HCT116 (cell line): ENCODE measurements around the gene ZNF532. TPM values are rescaled to one million over a fixed set of nuclear protein-coding genes. Genes with fewer than 3 reads are reported as not detected.

Experiments used
- ATAC-seq: fragments of 200-7000 bp; cut with Tn5 transposase; 2 replicates; pipeline ENCODE4 v1.9.1; 2020; ENCODE audit warnings: mild to moderate bottlenecking, moderate library complexity
- BruUV-seq: library from RNA; stranded (reverse); fragments of 400-500 nt; replicated peaks from 2 replicates; lab custom pipeline; 2021; lab: Mats Ljungman, UMichigan
- CTCF ChIA-PET: fragments of 300-600 bp; sonication (Branson Sonifier 250); formaldehyde crosslinking; loops from one replicate; lab custom pipeline; 2021; ENCODE audit warnings: antibody characterized with exemption; lab: Charles Lee
- POLR2A ChIA-PET: fragments of 300-600, 350-600 bp; sonication (Branson Sonifier 250); formaldehyde crosslinking; loops from one replicate; lab custom pipeline; 2021; ENCODE audit warnings: antibody characterized with exemption; lab: Charles Lee
- RAD21 ChIA-PET, 2 experiments: fragments of 300-600 bp; sonication (Branson Sonifier 250); formaldehyde crosslinking; loops; one replicate each; lab custom pipeline; 2023; ENCODE audit warnings: low total read pairs in 2 of 2; ENCODE audit not compliant: uncharacterized antibody in 2 of 2, unreplicated experiment in 2 of 2, low non-redundant PET in 1 of 2; lab: Charles Lee
- DNase-seq: peaks from one replicate; pipeline ENCODE4 v3.0.0-alpha.2; 2010; ENCODE audit warnings: low read depth, low spot score
- H2AFZ ChIP-seq: fragments of 200-600 bp; shearing (Covaris generic), sonication (generic); 2 replicates; pipeline ENCODE4 v1.6.1; 2017; ENCODE audit warnings: low read depth, mixed run types, mixed read lengths, antibody characterized with exemption, low read length; ENCODE audit not compliant: poor library complexity, severe bottlenecking
- H3K27ac ChIP-seq: 2 replicates; pipeline ENCODE4 v1.5.1; 2012; ENCODE audit warnings: low read depth, low read length
- H3K27me3 ChIP-seq: fragments of 200-600 bp; sonication (generic); 2 replicates; pipeline ENCODE4 v1.6.1; 2016; ENCODE audit warnings: mixed run types, low read length, mixed read lengths; ENCODE audit not compliant: insufficient read depth
- H3K36me3 ChIP-seq, 2 experiments: fragments of 200-500 bp in 1 of 2; fragments of 200-600 bp in 1 of 2; sonication (Bioruptor generic) in 1 of 2; sonication (generic) in 1 of 2; 2 replicates each; pipeline versions ENCODE4 v1.5.1 to v1.6.1; 2014 to 2016; ENCODE audit warnings: low read length in 2 of 2, inconsistent platforms in 1 of 2, mixed read lengths in 1 of 2, mixed run types in 1 of 2; ENCODE audit not compliant: insufficient read depth in 2 of 2, control insufficient read depth in 1 of 2
- H3K4me1 ChIP-seq, 2 experiments: fragments of 200-600 bp in 1 of 2; sonication (generic) in 1 of 2; 2 replicates each; pipeline versions ENCODE4 v1.5.1 to v1.6.1; 2012 to 2017; ENCODE audit warnings: low read length in 2 of 2, inconsistent platforms in 1 of 2, mild to moderate bottlenecking in 1 of 2, mixed read lengths in 1 of 2, mixed run types in 1 of 2, moderate library complexity in 1 of 2; ENCODE audit not compliant: insufficient read depth in 2 of 2, control insufficient read depth in 1 of 2
- H3K4me2 ChIP-seq: fragments of 200-600 bp; sonication (generic); 2 replicates; pipeline ENCODE4 v1.6.1; 2017; ENCODE audit warnings: mixed run types, low read length, mixed read lengths
- H3K4me3 ChIP-seq, 2 experiments: fragments of 200-600 bp in 1 of 2; sonication (generic) in 1 of 2; replicated peaks in 1 of 2; 2 replicates each; pipeline ENCODE4 v1.5.1; 2011 to 2016; ENCODE audit warnings: low read length in 2 of 2, control low read depth in 1 of 2, low read depth in 1 of 2, mild to moderate bottlenecking in 1 of 2, mixed read lengths in 1 of 2, mixed run types in 1 of 2
- H3K79me2 ChIP-seq: fragments of 200-600 bp; sonication (generic); 2 replicates; pipeline ENCODE4 v1.6.1; 2017; ENCODE audit warnings: mild to moderate bottlenecking, mixed run types, low read length, moderate library complexity, mixed read lengths; ENCODE audit not compliant: insufficient read depth
- H3K9ac ChIP-seq: fragments of 200-600 bp; sonication (generic); 2 replicates; pipeline ENCODE4 v1.6.1; 2016; ENCODE audit warnings: low read length, mixed read lengths
- H3K9me2 ChIP-seq: fragments of 200-600 bp; sonication (generic), shearing (Covaris generic); 2 replicates; pipeline ENCODE4 v1.6.1; 2017; ENCODE audit warnings: mixed run types, mild to moderate bottlenecking, moderate library complexity; ENCODE audit not compliant: insufficient read depth
- H3K9me3 ChIP-seq, 2 experiments: fragments of 200-500 bp in 1 of 2; fragments of 200-600 bp in 1 of 2; sonication (Bioruptor generic) in 1 of 2; sonication (generic) in 1 of 2; 2 replicates each; pipeline ENCODE4 v1.6.1; 2014 to 2017; ENCODE audit warnings: low read length in 2 of 2, mixed read lengths in 2 of 2, inconsistent platforms in 1 of 2, low read depth in 1 of 2, mild to moderate bottlenecking in 1 of 2, mixed run types in 1 of 2, moderate library complexity in 1 of 2; ENCODE audit not compliant: control insufficient read depth in 1 of 2, insufficient read depth in 1 of 2
- H4K20me1 ChIP-seq: fragments of 200-600 bp; sonication (generic), shearing (Covaris generic); 2 replicates; pipeline ENCODE4 v1.6.1; 2017; ENCODE audit warnings: mixed run types, mild to moderate bottlenecking, moderate library complexity; ENCODE audit not compliant: insufficient read depth
- CEBPB ChIP-seq: IDR thresholded peaks from 2 replicates; pipeline ENCODE4 v1.6.1; 2012; ENCODE audit warnings: low read depth
- FOSL1 ChIP-seq: IDR thresholded peaks from 2 replicates; pipeline ENCODE4 v1.6.1; 2012; ENCODE audit warnings: low read depth
- REST ChIP-seq: IDR thresholded peaks from 2 replicates; pipeline ENCODE4 v1.6.1; 2012; ENCODE audit warnings: low read depth
- SP1 ChIP-seq: IDR thresholded peaks from 2 replicates; pipeline ENCODE4 v1.6.1; 2012; ENCODE audit warnings: low read depth
- SRF ChIP-seq: IDR thresholded peaks from 2 replicates; pipeline ENCODE4 v1.6.1; 2012; ENCODE audit warnings: low read depth
- intact Hi-C: fragments of 100-400 bp; cut with micrococcal nuclease; formaldehyde crosslinking; loops from 2 replicates; pipeline ENCODE4 v1.10.0; 2022
- total RNA-seq: library from RNA; stranded (reverse); gene quantifications from one replicate; pipeline ENCODE4 v1.2.1, GENCODE V29; 2021; ENCODE audit not compliant: unreplicated experiment

ZNF532 gene
- total RNA-seq, 1 experiment from 2014 or later = 11.6 TPM

- CTCF ChIA-PET = no interaction called here
Observed at GRCh38 chr18:58979615-58980014, 114.9 kb downstream of the ZNF532 start.

More at GRCh38 chr18:58979615-58980014, 114.9 kb downstream of the ZNF532 start:
- RAD21 ChIA-PET = no interaction called here
- H3K36me3 ChIP-seq = no peaks in the 10 kb centered on the region
- no peaks in the 10 kb centered on the region for H3K9me3 ChIP-seq
- no peaks in the 10 kb centered on the region for H4K20me1 ChIP-seq
- DNase-seq (no peak), ATAC-seq (no peak)
- H3K4me3 ChIP-seq = no peak overlapping the region
- no peaks in the 10 kb centered on the region for H3K4me1 ChIP-seq
- H3K27me3 ChIP-seq = no peaks in the 10 kb centered on the region
- H3K9me2 ChIP-seq = no peaks in the 10 kb centered on the region
- H2AFZ ChIP-seq = no peak overlapping the region
- TF ChIP-seq FOSL1 = no peak
- TF ChIP-seq SRF = no peak
- TF ChIP-seq CEBPB = no peak
- TF ChIP-seq SP1 = no peak
- TF ChIP-seq REST = no peak
- H3K27ac ChIP-seq = no peak overlapping the region
- intact Hi-C loops = no loop called here
- no peaks in the 10 kb centered on the region for H3K79me2 ChIP-seq
- H3K9ac ChIP-seq = no peak overlapping the region
- no TSS peak for BruUV-seq
- no peak overlapping the region for H3K4me2 ChIP-seq
- POLR2A ChIA-PET = no interaction called here
